Adrenal gland (tissue), 5 donors: ENCODE measurements around the gene BMPR1B.
"Not testable (repeated sequence)": the region's sequence is repeated elsewhere in the genome, so short reads cannot be mapped to it uniquely, and the experiment has no call there.

Experiments
- CTCF ChIP-seq, 6 experiments: fragments of 450-650 bp in 4 of 6; fragments of 200-600 bp in 2 of 6; sonication (generic) in 1 of 6; IDR thresholded peaks; 1 replicate in 5 of 6; 2 replicates in 1 of 6; pipeline versions ENCODE4 v1.5.1 to v1.8.0; 2016 to 2021; ENCODE audit warnings: antibody characterized with exemption in 6 of 6, mild to moderate bottlenecking in 2 of 6, moderate library complexity in 1 of 6
- POLR2A ChIP-seq, 2 donors: fragments of 450-650 bp; IDR thresholded peaks; one replicate each; pipeline ENCODE4 v1.6.1; 2017; ENCODE audit warnings: antibody characterized with exemption in 2 of 2, mild to moderate bottlenecking in 2 of 2, moderate library complexity in 1 of 2
- donor health status: DM: no; HTN: no; CAD: no.

GRCh38 chr4:95134016-95134415 is 376.3 kb downstream of the BMPR1B start:
- not testable (repeated sequence) for TF ChIP-seq POLR2A, CTCF (IDR thresholded peaks at IDR 0.05)
